Keratinocyte (primary cell): ENCODE results near the gene CAT.

Source experiments
- CTCF ChIP-seq, 3 experiments: IDR thresholded peaks in 1 of 3; conservative IDR thresholded peaks in 1 of 3; optimal IDR thresholded peaks in 1 of 3; 2 replicates in 2 of 3; 3 replicates in 1 of 3; pipeline versions ENCODE3 to v1.5.1; 2011; ENCODE audit warnings: low read length in 3 of 3, mild to moderate bottlenecking in 3 of 3, moderate library complexity in 2 of 3, control low read depth in 1 of 3, inconsistent platforms in 1 of 3; ENCODE audit not compliant: insufficient read depth in 2 of 3; ENCODE audit errors: extremely low read depth in 1 of 3
- EZH2 ChIP-seq: IDR thresholded peaks from one replicate; pipeline ENCODE4 v1.6.1; 2012; ENCODE audit warnings: inconsistent platforms, mild to moderate bottlenecking, low read length, moderate library complexity

GRCh38 chr11:34411791-34412190, 26.9 kb upstream of the CAT start:
- TF ChIP-seq CTCF (optimal IDR thresholded peaks at IDR 0.05 in 1 of 3, IDR thresholded peaks at IDR 0.05 in 1 of 3, conservative IDR thresholded peaks at IDR 0.05 in 1 of 3; ENCODE audit: extremely low read depth in 1 of 3, insufficient read depth in 2 of 3, low read length in 3 of 3) (no peak), EZH2 (no peak)
